GM10266 (cell line): ENCODE measurements around the gene TBX18.

ENCODE experiments used
- DNase-seq: peaks from one replicate; pipeline ENCODE4 v3.0.0; 2012; ENCODE audit errors: extremely low spot score
- TF ChIP-seq, protein P1 (sequence below): IDR thresholded peaks from 2 replicates; pipeline ENCODE4 v1.5.1; 2012; ENCODE audit warnings: mild to moderate bottlenecking, low read depth; ENCODE audit not compliant: control insufficient read depth, insufficient read depth; ENCODE audit errors: missing control alignments

Gene TBX18

DNA sequence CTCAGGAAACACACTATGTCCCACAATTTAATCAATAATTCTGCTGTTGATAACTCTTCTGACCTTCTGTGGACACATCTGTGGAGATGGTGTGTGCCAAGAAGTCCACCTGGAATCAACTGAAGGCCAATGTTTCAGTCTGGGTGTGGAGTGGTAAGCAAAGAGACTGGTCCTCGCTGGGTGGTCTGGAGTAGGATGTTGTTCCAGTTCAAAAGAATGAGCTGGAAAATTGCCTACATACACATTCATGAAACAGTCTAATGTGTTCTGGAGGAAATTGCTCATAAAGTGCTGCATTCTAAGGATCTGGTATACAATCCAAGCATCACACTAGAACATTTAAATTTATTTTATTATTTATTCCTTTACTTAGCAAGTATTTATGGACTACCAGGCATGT, 33.9 kb upstream of the TBX18 start:
- TF ChIP-seq, protein P1, sequence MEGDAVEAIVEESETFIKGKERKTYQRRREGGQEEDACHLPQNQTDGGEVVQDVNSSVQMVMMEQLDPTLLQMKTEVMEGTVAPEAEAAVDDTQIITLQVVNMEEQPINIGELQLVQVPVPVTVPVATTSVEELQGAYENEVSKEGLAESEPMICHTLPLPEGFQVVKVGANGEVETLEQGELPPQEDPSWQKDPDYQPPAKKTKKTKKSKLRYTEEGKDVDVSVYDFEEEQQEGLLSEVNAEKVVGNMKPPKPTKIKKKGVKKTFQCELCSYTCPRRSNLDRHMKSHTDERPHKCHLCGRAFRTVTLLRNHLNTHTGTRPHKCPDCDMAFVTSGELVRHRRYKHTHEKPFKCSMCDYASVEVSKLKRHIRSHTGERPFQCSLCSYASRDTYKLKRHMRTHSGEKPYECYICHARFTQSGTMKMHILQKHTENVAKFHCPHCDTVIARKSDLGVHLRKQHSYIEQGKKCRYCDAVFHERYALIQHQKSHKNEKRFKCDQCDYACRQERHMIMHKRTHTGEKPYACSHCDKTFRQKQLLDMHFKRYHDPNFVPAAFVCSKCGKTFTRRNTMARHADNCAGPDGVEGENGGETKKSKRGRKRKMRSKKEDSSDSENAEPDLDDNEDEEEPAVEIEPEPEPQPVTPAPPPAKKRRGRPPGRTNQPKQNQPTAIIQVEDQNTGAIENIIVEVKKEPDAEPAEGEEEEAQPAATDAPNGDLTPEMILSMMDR, result no peak
- DNase-seq, result no peak

DNA sequence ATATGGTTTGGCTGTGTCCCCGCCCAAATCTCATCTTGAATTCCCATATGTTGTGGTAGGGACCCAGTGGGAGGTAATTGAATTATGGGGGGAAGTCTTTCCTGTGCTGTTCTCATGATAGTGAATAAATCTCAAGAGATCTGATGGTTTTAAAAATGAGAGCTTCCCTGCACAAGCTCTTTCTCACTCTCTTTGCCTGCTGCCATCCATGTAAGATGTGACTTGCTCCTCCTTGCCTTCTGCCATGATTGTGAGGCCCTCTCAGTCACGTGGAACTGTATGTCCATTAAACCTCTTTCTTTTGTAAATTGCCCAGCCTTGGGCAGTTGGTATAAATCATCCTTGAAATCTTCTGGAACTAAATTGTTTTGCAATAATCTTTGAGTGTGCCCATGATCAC, 31.9 kb upstream of the TBX18 start:
- DNase-seq, result no peak
- TF ChIP-seq, protein P1, result no peak

DNA sequence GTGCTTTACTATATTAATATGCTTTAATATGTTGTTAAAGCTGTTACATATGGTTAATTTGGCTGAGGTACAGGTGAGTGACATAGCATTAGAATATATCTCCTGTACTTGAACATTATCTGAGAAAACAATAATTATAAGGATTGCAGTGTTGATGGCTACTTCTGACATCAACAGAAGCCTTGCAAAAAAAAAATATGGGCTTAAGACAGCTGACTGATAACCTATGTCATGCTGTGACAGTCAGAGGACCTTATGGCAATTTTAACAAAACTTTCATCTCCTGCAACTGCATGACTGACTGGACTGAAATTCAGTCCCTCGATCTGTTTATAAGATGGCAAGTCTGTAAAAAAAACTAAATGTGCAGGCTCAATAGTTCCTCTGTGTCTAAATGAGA, 27.5 kb upstream of the TBX18 start:
- TF ChIP-seq, protein P1, result no peak
- no peak for DNase-seq

- no peak for DNase-seq
- TF ChIP-seq, protein P1, result no peak
These were observed 26.8 kb upstream of the TBX18 start for GRCh38 chr6:84791233-84791632.

- DNase-seq, result no peak
- TF ChIP-seq, protein P1, result no peak
These were observed 24.8 kb upstream of the TBX18 start for GRCh38 chr6:84789170-84789569.

DNA sequence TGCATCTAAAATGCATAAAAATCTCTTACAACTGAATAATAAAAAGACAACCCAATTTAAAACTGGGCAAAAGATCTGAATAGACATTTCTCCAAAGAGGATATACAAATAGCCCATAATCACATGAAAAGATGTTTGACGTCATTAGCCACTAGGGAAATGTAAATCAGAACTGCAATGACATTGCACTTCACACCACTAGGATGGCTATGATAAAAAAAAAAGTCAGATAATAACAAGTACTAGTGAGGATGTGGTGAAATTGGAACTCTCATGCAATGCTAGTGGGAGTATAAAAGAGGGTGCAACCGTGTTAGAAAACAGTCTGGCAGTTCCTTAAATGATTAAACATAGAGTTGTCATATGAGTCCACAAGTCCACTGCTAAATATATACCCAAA, 24.3 kb upstream of the TBX18 start:
- TF ChIP-seq, protein P1, result no peak
- no peak for DNase-seq

- no peak for DNase-seq
- TF ChIP-seq, protein P1, result no peak
These were observed 21.3 kb upstream of the TBX18 start for GRCh38 chr6:84785671-84786070.
